GM18498 (cell line): ENCODE measurements around the gene NRIP3.
A peak's percentile ranks its signal among the peaks of the same experiment; 100 is the strongest.
"Not testable (repeated sequence)": the region's sequence is repeated elsewhere in the genome, so short reads cannot be mapped to it uniquely, and the experiment has no call there.

Experiments
- ATAC-seq: cut with Tn5 transposase; IDR thresholded peaks from one replicate; pipeline ENCODE4 v1.9.1; 2021; ENCODE audit warnings: mild to moderate bottlenecking, moderate library complexity; ENCODE audit not compliant: unreplicated experiment

NRIP3 gene

DNA sequence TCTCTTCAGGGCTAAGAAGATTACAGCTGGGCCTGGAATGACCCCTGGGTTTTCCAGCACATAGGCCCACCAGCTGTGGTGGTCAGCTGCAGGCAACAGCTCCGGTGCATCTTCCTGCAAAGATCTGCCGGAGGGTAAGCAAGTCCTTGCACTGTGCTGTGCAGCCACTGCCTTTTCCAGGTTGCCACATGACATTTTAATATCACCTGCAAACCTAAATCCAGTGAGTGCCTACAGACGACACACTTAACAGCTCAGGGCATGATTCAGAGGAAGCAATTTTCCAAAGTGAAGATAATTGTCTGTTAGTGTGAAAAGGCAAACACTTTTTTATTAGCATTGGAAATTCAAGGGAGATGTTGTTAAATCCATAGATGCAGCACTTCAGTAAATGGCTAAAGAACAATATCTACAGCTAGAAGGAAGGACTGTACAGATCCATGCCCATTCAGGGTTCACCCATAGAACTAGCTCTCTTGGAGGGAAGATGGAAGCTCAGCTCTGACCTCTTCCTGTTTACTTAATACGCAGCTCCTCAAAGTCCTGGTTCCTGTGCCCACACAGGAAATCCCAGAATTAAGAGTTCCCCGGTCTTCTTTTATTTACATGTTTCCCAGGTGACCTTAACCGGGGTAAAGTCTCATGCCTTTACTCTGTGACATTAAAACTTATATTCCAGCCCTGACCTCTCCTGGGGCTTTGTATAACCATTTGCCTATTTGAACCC, 13.3 kb upstream of the NRIP3 start:
- ATAC-seq: no peak

DNA sequence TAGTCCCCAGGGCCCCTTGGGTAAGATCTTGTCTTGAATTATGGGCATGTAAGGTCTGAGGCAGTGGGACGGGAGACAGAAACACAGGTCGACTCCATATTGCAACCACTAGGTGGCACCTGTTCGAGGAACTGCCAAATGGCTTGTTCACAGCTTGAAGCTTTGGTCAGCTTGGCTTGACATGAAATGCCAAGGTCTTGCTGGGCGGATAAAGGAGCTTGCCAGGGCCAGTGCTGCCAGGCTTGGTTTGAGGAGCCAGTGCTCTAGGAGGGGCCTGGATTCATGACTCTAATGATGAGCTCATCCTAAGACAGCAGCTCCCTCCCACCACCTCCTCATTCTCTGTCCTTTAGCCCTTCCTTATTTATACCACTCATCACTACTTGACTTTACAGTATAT, 11.9 kb upstream of the NRIP3 start:
- ATAC-seq: peak; percentile 77

DNA sequence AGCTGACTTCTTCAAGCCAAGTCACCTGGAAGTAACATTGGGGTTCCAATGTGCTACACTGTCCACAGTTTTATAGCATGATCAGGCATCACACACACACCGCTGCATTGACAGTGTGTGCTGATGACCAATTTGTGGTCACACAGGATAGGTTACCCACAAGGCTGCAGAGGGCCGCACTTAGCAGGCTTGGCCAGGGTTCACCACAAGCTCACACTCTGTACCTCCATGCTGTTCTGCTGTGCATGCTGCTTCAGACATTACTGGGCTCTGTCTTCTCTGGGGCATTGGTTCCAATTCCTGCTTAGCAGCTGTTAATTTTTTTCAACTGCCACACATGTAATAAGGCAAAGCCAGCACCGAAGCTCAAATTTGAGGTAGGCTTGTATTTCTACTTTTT, 11.0 kb upstream of the NRIP3 start:
- no peak for ATAC-seq

DNA sequence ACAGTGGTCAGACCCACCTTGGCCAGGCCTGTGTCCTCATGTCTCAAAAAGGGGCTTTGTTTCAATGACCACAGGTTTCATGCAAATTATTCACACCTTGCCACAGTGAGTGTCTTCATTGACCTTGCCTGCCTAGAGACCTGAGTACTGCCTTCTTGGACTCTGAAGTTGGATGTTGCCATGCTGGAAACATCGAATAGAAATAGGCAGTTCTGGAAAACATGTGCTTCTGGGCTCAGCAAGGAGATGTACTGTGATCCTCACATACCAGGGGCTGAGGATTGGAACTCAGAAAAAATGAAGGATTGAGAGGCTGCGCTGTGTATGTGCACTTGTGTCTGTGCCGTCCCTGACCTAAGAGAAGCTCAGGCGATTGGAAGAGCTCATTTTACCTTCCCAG, 9.6 kb upstream of the NRIP3 start:
- no peak for ATAC-seq

DNA sequence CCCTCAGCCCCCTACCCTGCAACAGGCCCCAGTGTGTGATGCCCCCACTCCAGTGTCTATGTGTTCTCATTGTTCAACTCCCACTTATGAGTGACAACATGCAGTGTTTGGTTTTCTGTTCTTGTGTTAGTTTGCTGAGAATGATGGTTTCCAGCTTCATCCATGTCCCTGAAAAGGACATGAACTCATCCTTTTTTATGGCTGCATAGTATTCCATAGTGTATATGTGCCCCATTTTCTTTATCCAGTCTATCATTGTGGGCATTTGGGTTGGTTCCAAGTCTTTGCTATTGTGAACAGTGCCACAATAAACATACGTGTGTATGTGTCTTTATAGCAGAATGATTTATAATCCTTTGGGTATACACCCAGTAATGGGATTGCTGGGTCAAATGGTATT, 5.7 kb upstream of the NRIP3 start:
- ATAC-seq: not testable (repeated sequence)

DNA sequence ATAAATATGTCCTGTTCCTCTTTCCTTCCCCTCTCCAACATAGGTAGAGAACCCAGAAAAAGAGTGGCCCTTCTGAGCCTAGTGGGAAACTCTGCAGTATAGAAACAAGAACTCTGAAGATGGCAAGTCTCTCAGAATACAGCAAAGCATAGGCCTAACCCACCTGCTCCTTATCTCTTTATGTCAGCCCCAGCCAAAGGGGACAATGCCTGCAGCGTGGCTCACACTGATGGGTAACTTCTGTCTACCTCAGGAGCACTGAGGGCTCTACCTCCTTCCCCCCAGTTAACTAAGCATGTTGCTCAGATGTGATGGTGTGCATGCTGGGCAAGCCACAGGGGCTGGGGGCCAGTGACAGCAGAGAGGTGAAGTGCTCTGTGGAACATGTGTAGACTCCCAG, 4.9 kb upstream of the NRIP3 start:
- ATAC-seq: no peak

DNA sequence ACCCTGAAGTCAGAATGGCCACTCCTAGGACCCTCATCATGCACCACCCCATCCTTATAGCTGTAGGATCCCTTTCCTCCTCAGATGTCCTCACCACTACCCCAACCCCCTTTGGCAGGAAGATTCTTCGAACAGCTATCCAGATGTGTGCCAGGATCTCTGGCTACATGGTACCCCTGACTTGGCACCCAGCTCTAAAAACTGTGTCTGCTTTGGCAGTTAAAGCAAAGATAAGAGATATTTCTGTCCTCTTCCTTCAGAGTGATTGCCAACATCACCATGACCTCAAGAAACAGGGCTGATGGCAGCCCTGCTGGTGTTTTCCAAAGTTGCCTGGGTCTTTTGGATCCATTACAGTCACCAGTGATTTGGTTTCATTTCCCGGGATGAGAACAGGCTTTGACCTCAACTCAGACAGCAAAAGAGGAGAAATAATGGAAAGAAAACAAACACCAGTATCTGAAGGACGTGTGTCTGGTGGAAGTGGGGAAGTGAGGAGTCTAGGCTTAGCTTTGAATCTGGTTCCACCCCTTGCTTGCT, 4.3 kb upstream of the NRIP3 start:
- ATAC-seq: no peak

DNA sequence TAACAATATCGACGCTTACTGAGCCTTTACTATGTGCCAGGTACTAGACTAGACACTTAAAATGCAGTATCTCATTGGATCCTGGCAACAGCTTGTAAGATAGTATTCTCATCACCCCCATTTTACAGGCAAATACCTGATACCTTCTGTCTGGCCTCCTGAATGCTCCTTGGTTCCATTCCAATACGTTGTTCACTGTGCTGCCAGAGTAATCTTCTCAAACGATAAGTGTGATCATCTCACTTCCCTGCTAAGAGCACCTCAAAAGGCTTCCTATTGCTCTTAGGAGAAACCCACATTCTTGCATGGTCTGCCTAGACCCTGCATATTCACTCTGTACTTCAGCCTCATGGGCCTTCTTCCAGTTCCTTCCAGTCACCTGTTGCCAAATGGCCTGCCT, 1.3 kb upstream of the NRIP3 start:
- ATAC-seq: no peak

DNA sequence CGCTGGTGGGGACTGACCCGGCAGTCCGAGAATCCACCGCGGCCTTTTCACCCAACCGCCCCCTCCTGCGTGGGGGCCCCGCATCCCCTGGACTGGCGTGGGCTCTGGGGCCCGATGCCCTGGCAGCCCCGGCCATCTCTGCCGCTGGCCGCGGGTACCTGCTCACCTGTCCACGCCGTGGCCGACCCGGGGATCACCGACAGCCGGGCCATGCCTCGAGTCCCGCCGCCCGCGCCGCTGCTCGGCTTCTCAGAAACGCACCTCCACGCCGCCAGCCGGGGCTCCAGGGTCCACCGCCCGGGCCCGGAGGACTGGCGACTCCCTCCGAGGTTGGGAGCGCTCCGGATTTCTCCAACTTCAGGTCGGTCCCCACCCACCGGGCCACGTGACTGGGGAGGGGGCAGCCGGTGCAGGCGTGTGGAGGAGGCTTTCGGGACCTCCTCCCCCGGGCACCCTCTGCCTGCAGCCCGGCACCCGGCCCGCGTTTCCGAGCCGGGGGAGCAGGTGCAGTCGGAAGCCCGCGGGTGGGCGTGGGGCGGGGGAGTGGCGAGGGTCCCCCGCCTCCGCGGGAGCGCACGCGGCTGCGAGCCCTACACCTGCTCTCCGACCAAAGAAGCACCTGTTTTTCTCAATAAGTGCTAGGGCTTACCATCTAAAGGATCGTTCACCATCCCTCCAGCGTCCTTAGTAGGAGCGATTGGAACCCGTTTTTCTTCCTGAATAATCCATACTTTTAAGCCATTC, 554 bp upstream of the NRIP3 start:
- no peak for ATAC-seq

DNA sequence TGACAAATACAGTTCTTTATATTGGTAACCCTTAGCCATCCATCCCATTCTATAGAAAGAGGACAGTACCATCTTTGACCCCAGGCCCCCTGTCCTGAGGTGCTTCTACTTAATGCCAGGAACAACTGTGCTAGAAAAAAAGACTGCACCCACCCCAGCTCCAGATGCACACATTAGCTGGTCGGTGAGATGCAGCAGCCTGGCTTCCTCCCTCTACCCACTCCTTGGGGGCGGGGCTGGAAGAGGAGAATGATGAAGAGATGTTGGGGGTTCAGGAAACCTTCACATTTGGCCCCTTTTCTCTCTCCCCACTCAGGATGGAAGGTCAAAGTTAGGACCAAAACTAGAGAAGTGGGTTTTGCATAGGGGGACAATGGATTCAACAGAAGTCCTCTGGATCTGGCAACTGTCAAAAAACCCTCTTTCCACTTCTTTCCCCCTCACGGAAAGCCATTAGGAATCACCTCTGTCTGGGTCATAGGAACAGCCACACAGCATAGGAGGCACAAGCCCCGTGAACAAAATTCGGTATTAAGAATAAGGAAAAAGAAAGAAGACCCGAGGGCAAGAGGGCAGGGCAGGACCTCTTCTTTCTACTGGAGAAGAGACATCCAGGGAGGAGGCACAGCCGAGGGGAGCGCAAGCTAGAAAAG, 755 bp downstream of the NRIP3 start:
- no peak for ATAC-seq

DNA sequence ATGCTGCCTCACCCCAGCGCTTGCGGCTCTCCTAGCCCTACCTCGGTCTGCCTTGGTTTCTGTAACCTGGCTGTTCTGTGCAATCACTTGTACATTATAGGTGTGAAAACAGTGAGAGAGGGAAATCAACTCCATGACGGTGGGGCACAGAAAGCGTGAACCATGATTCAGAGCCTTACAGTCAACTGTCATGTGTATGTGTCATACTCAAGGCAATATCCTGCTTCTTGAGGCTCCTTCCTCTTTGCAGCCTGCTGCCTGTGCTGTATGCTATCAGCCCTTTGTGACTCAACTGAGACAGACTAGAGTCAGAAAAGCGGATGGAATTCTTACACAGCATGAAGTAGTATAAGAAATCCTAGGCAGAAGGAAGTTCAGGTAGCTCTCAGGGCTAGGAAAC, 2.1 kb downstream of the NRIP3 start:
- ATAC-seq: no peak

DNA sequence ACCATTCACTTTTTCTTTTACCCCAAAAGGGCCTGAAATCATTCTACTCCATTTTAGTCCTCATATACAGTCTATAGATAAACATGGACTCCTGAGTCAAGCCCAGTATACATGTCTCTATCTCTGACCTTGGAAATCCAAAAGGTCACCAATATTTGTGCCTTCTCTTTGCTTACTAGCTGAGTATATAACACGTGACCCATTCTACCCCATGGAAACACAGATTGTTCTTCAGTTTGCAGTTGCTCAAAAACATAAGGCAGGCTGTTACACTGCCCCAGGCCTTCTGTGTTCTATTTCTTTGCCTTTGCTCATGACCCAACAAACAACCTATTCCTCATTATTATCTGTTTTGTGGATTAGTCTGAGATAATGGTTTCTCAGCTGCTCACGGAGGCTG, 5.8 kb downstream of the NRIP3 start:
- no peak for ATAC-seq

DNA sequence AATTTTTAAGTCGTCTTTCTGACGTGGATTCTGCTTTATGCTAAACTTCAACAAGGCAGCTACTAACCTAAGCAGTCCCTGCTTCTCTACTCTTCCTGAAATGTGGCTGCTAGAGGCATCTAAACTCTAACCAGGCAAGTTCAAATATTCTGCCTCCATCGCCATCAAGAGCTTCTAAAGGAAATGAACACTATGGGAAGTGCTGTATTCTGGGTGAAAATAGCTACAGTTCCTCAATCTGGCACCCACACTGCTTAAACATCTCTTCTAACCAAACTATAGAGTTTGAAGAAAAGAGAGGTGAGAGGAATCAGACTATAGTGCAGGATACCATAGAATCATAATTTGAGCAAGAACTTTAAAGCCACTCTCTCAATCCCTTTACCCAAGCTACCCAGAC, 6.3 kb downstream of the NRIP3 start:
- ATAC-seq: no peak

DNA sequence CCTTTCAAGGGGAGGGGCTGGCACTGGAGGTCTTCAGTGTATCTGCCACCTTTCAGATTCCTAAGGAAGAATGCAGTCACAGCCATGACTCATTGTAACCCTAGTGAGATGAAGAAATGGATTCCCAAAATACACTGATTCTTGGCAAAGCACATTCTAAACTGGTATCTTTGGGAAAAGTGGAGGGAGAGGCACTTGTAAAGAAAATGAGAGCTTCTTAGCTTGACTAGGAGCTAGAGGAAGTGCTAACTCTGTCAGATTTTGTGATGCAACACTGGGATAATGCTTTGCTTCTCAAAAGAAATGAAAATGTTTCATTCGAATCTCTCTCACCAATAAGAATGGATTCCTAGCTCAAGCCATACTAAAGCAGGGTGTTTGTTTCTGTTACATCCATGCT, 14.3 kb downstream of the NRIP3 start:
- no peak for ATAC-seq

DNA sequence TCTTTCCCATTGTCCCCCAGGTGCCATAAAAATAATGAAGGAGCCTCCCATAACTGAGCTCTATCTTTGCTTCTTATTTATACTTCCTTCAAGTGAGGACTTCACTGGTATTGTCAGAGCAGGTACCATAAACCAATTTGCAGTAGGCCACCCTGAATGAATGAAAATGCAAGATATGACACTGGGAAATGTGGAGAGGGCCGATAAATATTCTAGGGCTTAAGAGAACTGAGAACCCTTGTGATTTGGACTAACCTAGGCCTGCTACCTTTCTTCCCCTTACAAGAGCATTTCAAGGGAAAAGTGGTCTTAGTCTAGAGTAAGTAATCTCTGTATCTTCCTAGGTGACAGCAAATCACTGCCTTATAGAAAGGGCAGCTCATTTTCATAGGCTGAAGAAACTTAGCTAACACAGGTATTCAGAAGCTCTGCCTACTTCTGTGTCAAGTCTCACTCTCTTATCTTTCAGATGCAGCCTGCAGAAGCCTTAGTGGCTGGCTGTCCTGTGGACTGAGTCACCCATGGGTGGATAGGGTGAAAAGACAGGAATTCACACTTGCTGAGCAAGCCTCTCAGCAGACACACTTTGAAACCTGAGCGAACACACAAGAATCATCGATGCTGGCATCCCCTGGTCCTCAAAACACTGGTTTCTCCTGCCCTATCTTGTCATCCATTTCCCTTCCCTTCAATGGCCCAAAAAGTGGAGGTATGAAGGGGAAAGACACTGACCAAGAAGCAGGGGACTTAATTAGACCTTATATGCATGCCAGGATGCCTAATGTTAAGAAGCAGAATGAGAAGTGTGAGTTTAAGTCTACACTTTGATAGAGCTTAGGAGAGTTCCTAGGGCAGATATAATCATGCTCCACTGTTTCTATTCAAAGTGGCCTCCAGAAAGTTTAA, 15.2 kb downstream of the NRIP3 start:
- ATAC-seq: no peak

DNA sequence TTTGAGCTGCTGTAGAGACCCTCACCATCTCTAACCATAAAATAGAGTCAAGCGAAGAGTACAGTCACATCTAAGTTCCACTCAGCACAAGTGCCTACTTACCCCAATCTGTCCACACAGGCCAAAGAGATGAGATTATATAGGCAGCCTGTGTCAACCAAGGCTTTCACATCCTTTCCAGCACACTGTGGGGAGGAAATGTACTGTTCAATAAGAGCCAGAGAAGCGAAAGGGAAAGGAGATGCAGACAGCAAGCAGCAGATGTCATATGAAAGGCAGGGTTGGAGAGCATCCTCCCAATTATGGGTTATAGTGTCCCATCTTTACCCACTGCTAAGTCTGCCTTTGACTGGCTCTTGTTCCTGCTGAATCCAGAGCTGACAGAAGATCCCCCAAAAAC, 16.4 kb downstream of the NRIP3 start:
- ATAC-seq: peak; percentile 62

DNA sequence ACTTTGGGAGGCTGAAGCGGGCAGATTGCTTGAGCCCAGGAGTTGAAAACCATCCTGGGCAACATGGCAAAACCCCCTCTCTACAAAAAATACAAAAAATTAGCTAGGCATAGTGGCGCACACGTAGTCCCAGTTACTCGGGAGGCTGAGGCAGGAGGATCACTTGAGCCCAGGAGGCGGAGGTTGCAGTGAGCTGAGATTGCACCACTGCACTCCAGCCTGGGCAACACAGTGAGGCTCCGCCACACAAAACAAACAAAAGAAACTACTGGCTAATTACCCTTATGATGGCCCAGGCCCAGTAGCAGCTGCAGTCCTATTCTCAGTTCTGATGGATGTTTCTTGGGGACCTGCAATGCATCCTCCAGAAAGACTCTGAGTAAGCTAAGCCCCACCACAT, 17.0 kb downstream of the NRIP3 start:
- not testable (repeated sequence) for ATAC-seq

DNA sequence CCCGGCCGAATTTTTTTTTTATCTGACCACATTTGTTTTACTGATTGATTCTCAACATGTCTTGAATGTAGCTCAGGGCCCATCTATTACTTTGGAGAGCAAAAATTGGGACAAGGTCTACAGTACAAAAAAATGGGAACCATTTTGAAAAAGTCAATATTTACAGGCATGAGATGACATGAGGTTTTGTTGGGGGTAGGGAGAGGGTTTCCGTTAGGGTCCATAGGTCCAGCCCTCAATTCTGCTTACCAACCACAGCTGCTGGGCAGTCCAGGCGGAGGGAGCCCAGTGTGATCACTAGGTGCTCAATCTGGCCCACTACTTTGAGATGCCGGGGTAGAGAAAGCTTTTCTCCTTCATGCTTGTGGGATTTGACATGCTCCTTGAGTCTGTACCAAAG, 18.3 kb downstream of the NRIP3 start:
- no peak for ATAC-seq

DNA sequence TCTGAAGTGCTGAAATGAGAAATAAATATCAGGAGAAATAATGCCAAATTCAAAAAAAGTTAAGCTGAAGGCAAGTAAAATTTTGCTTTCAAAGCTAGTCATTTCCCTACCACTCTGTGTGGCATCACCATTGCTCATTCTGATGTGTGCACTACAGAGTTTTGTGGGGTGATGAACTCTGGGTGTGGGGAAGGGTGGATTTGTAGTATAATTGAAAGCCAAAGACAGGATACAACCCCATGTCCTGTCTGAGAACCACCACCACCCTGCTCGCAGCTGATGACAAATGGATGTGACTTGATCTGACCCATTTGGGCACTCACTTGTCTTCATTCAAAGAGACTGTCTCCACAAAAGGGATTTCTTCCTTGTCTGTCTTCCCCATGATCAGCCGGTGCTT, 20.2 kb downstream of the NRIP3 start:
- ATAC-seq: no peak

DNA sequence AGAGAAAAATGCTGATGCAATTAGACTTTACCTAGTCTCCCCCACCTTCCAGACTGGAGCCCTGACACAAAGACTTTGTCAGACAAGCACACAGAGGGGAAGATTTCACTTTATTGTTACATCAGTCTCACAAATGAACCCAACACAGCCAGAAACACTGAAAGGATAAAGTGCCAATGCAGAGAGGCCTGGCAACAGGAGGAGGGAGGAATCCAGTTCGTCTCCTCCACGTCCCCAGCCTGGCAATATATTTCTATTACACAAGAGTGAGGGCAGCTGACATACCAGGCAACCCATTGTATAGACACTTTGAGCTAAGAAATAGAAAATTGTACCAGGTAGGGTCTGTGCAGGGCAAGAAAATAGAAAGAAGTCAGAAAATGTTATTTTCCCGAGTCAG, 23.3 kb downstream of the NRIP3 start:
- no peak for ATAC-seq

DNA sequence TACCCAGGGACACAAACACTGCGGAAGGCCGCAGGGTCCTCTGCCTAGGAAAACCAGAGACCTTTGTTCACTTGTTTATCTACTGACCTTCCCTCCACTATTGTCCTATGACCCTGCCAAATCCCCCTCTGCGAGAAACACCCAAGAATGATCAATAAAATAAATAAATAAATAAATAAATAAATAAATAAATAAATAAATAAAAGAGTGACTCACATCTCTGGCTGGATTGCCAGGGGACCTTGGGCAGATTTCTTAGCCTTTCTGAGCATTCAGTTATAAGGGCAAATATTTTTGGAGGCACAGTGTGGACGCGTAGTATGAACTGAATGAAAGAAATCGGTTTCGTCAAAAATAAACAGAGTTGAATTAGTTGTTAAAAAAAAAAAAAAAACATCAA, 24.4 kb downstream of the NRIP3 start:
- not testable (repeated sequence) for ATAC-seq
